ENCODE results near the gene ARHGEF10L.

The ARHGEF10L gene

GRCh38 chr1:17668195-17668594, 128.7 kb downstream of the ARHGEF10L start:
- no peak for DNase-seq (ENCODE audit: low spot score)
- TF ChIP-seq CTCF (IDR thresholded peaks at IDR 0.05; ENCODE audit: extremely low read depth, missing control alignments): no peak

GRCh38 chr1:17668624-17669175, 129.2 kb downstream of the ARHGEF10L start:
- no peak for DNase-seq (ENCODE audit: low spot score)
- TF ChIP-seq CTCF (IDR thresholded peaks at IDR 0.05; ENCODE audit: extremely low read depth, missing control alignments): no peak

GRCh38 chr1:17669305-17669704, 129.8 kb downstream of the ARHGEF10L start:
- no peak for DNase-seq (ENCODE audit: low spot score)
- TF ChIP-seq CTCF (IDR thresholded peaks at IDR 0.05; ENCODE audit: extremely low read depth, missing control alignments): no peak

GRCh38 chr1:17669866-17670451, 130.5 kb downstream of the ARHGEF10L start:
- no peak for DNase-seq (ENCODE audit: low spot score)

GRCh38 chr1:17670587-17671313, 131.3 kb downstream of the ARHGEF10L start:
- no peak for DNase-seq (ENCODE audit: low spot score)
- no peak for TF ChIP-seq CTCF (IDR thresholded peaks at IDR 0.05; ENCODE audit: extremely low read depth, missing control alignments)

More at GRCh38 chr1:17669866-17670451, 130.5 kb downstream of the ARHGEF10L start:
- no peak for TF ChIP-seq CTCF (IDR thresholded peaks at IDR 0.05; ENCODE audit: extremely low read depth, missing control alignments)

GRCh38 chr1:17671314-17671705, 131.8 kb downstream of the ARHGEF10L start:
- no peak for DNase-seq (ENCODE audit: low spot score)
- TF ChIP-seq CTCF (IDR thresholded peaks at IDR 0.05; ENCODE audit: extremely low read depth, missing control alignments): no peak

GRCh38 chr1:17671741-17672140, 132.2 kb downstream of the ARHGEF10L start:
- no peak for DNase-seq (ENCODE audit: low spot score)
- no peak for TF ChIP-seq CTCF (IDR thresholded peaks at IDR 0.05; ENCODE audit: extremely low read depth, missing control alignments)

All from GM20000 (cell line).